SK-N-SH (cell line): Measurements from ENCODE around the gene REC114. TPM values are rescaled to one million over a fixed set of nuclear protein-coding genes. Genes with fewer than 3 reads are reported as not detected.

Experiments used
- CTCF ChIA-PET: fragments of 300-600, 350-600 bp; formaldehyde crosslinking; extraction: SDS; loops from one replicate; lab custom pipeline; 2021; lab: Yijun Ruan, JAX
- POLR2A ChIA-PET: fragments of 350-600 bp; sonication (Branson Sonifier 250); formaldehyde crosslinking; extraction: SDS; loops from one replicate; lab custom pipeline; 2020; ENCODE audit warnings: antibody characterized with exemption, inconsistent platforms; lab: Yijun Ruan, JAX
- DNase-seq: peaks from one replicate; pipeline ENCODE4 v3.0.0; 2012
- H2AFZ ChIP-seq: fragments of 200-600 bp; sonication (generic); 2 replicates; pipeline ENCODE4 v1.8.1; 2016; ENCODE audit warnings: antibody characterized with exemption, mild to moderate bottlenecking, low read depth
- H3F3A ChIP-seq: fragments of 200-600 bp; sonication (generic); replicated peaks from 2 replicates; pipeline ENCODE3; 2016; ENCODE audit warnings: antibody characterized with exemption, mild to moderate bottlenecking; ENCODE audit not compliant: insufficient read depth
- H3K27ac ChIP-seq, 2 experiments: fragments of 200-500 bp in 1 of 2; fragments of 200-600 bp in 1 of 2; sonication (Bioruptor generic) in 1 of 2; sonication (generic), shearing (Covaris generic) in 1 of 2; 2 replicates each; pipeline versions ENCODE4 v1.5.1 to v1.6.1; 2014 to 2016; ENCODE audit warnings: low read depth in 2 of 2, inconsistent platforms in 1 of 2, low read length in 1 of 2, mild to moderate bottlenecking in 1 of 2, mixed read lengths in 1 of 2
- H3K27me3 ChIP-seq: fragments of 200-600 bp; sonication (generic), shearing (Covaris generic); 2 replicates; pipeline ENCODE4 v1.6.1; 2016; ENCODE audit warnings: mixed run types; ENCODE audit not compliant: insufficient read depth
- H3K36me3 ChIP-seq, 2 experiments: fragments of 200-500 bp in 1 of 2; fragments of 200-600 bp in 1 of 2; sonication (Bioruptor generic) in 1 of 2; sonication (generic) in 1 of 2; replicated peaks in 1 of 2; 2 replicates each; pipeline versions ENCODE3 to v1.5.1; 2014 to 2016; ENCODE audit warnings: low read length in 1 of 2, mild to moderate bottlenecking in 1 of 2; ENCODE audit not compliant: insufficient read depth in 2 of 2, control insufficient read depth in 1 of 2
- H3K4me1 ChIP-seq, 2 experiments: fragments of 200-500 bp in 1 of 2; fragments of 200-600 bp in 1 of 2; sonication (Bioruptor generic) in 1 of 2; sonication (generic), shearing (Covaris generic) in 1 of 2; 2 replicates each; pipeline versions ENCODE4 v1.5.1 to v1.6.1; 2014 to 2016; ENCODE audit warnings: low read depth in 1 of 2, low read length in 1 of 2, mixed run types in 1 of 2; ENCODE audit not compliant: insufficient read depth in 2 of 2, control insufficient read depth in 1 of 2
- H3K4me2 ChIP-seq: fragments of 200-600 bp; sonication (generic), shearing (Covaris generic); 2 replicates; pipeline ENCODE4 v1.6.1; 2017; ENCODE audit warnings: mixed run types
- H3K4me3 ChIP-seq, 2 experiments: fragments of 200-500 bp in 1 of 2; fragments of 200-600 bp in 1 of 2; sonication (Bioruptor generic) in 1 of 2; sonication (generic), shearing (Covaris generic) in 1 of 2; 2 replicates each; pipeline versions ENCODE4 v1.5.1 to v1.8.1; 2014 to 2016; ENCODE audit warnings: low read depth in 2 of 2, inconsistent platforms in 1 of 2, low read length in 1 of 2, mild to moderate bottlenecking in 1 of 2, mixed read lengths in 1 of 2, moderate library complexity in 1 of 2
- H3K79me2 ChIP-seq: fragments of 200-600 bp; sonication (generic); 2 replicates; pipeline ENCODE4 v1.8.1; 2017; ENCODE audit warnings: mild to moderate bottlenecking; ENCODE audit not compliant: insufficient read depth
- H3K9ac ChIP-seq: fragments of 200-600 bp; sonication (generic); 2 replicates; pipeline ENCODE4 v1.6.1; 2017; ENCODE audit warnings: mixed run types
- H3K9me2 ChIP-seq: fragments of 200-600 bp; sonication (generic); 2 replicates; pipeline ENCODE4 v1.6.1; 2017; ENCODE audit warnings: mixed run types
- H3K9me3 ChIP-seq: fragments of 200-600 bp; sonication (generic); 2 replicates; pipeline ENCODE4 v1.6.1; 2017; ENCODE audit warnings: mixed run types, mild to moderate bottlenecking, moderate library complexity
- H4K20me1 ChIP-seq: fragments of 200-600 bp; sonication (generic); 2 replicates; pipeline ENCODE4 v1.6.1; 2017; ENCODE audit warnings: mild to moderate bottlenecking, mixed run types; ENCODE audit not compliant: insufficient read depth
- EP300 ChIP-seq, 2 experiments: IDR thresholded peaks; 2 replicates each; pipeline versions ENCODE4 v1.4.0 to v1.6.1; 2012; ENCODE audit warnings: borderline replicate concordance in 1 of 2, low read depth in 1 of 2, low read length in 1 of 2
- EZH2phosphoT487 ChIP-seq: fragments of 200-600 bp; sonication (generic); IDR thresholded peaks from 2 replicates; pipeline ENCODE4 v1.6.1; 2017; ENCODE audit warnings: low read depth, mixed run types, mild to moderate bottlenecking, antibody characterized with exemption, moderate library complexity, borderline replicate concordance
- FOXM1 ChIP-seq: IDR thresholded peaks from 2 replicates; pipeline ENCODE4 v1.4.0; 2012; ENCODE audit warnings: low read depth, mild to moderate bottlenecking
- MAX ChIP-seq: IDR thresholded peaks from 2 replicates; pipeline ENCODE4 v1.4.0; 2012; ENCODE audit warnings: low read depth
- MXI1 ChIP-seq: IDR thresholded peaks from 2 replicates; pipeline ENCODE4 v1.6.1; 2012; ENCODE audit warnings: mild to moderate bottlenecking, low read depth, low read length, improper control_type of control experiment
- NRF1 ChIP-seq: IDR thresholded peaks from 2 replicates; pipeline ENCODE4 v1.6.1; 2012; ENCODE audit warnings: low read depth, mild to moderate bottlenecking, low read length
- TCF12 ChIP-seq: IDR thresholded peaks from 2 replicates; pipeline ENCODE4 v1.4.0; 2012
- YY1 ChIP-seq: IDR thresholded peaks from 2 replicates; pipeline ENCODE4 v1.4.0; 2012; ENCODE audit warnings: low read depth, mild to moderate bottlenecking
- WGBS: methylation state at CpG from one replicate; pipeline ENCODE4 v1.1.6; 2017; ENCODE audit warnings: low lambda C conversion rate; 5-methylcytosine and 5-hydroxymethylcytosine counted together
- polyA plus RNA-seq, 3 experiments: library from polyadenylated mRNA; depleted of rRNA; stranded (reverse); fragments of >200 nt; gene quantifications; 2 replicates each; pipeline ENCODE4 v1.2.3, GENCODE V29; 2012
- TF ChIP-seq, protein P1 (sequence below): fragments of 200-600 bp; sonication (generic); IDR thresholded peaks from 2 replicates; pipeline ENCODE4 v1.6.1; 2017; ENCODE audit warnings: antibody characterized with exemption, mild to moderate bottlenecking, moderate library complexity
- TF ChIP-seq, protein P2 (sequence below): IDR thresholded peaks from 2 replicates; pipeline ENCODE4 v1.4.0; 2012; ENCODE audit warnings: low read depth, borderline replicate concordance

Gene REC114
- polyA plus RNA-seq, 1 of the 3 experiments (the other 2 are of a cell fraction): not detected

DNA sequence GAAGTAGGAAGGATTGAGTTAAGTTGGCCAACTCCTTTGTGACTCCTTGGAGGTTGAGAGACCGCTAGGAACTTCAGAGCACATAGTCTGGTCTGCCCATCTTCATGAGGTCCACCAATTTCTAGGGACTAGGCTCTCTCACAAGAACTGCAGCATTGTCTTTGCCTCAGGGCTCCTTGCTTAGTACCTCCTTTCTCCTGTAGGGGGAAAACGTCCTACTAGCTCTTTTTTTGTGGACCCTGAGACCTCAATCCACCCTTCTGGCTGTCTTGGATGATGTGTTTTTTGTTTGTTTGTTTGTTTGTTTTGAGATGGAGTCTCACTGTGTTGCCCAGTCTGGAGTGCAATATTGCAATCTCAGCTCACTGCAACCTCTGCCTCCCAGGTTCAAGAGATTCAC, 21.6 kb downstream of the REC114 start:
- no peak overlapping the region for H3K27ac ChIP-seq
- no peak overlapping the region for H3K4me3 ChIP-seq
- no peak overlapping the region for H3K4me2 ChIP-seq
- no peak overlapping the region for H2AFZ ChIP-seq
- no peaks in the 10 kb centered on the region for H4K20me1 ChIP-seq
- ChIA-PET POLR2A (no interaction called here), CTCF (interaction anchor here (1.1 to 1.3 kb wide), 2 partner anchors 96 to 235 kb away, joined by 3 to 5 read pairs; no protein-coding TSS in a partner anchor)
- no peaks in the 10 kb centered on the region for H3K4me1 ChIP-seq
- no peak for DNase-seq
- no peaks in the 10 kb centered on the region; the same call in 1 of the 2 replicates for H3K27me3 ChIP-seq
- no peaks in the 10 kb centered on the region for H3K9me3 ChIP-seq
- TF ChIP-seq, protein P1, sequence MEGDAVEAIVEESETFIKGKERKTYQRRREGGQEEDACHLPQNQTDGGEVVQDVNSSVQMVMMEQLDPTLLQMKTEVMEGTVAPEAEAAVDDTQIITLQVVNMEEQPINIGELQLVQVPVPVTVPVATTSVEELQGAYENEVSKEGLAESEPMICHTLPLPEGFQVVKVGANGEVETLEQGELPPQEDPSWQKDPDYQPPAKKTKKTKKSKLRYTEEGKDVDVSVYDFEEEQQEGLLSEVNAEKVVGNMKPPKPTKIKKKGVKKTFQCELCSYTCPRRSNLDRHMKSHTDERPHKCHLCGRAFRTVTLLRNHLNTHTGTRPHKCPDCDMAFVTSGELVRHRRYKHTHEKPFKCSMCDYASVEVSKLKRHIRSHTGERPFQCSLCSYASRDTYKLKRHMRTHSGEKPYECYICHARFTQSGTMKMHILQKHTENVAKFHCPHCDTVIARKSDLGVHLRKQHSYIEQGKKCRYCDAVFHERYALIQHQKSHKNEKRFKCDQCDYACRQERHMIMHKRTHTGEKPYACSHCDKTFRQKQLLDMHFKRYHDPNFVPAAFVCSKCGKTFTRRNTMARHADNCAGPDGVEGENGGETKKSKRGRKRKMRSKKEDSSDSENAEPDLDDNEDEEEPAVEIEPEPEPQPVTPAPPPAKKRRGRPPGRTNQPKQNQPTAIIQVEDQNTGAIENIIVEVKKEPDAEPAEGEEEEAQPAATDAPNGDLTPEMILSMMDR: peak; percentile 26; the same call in 1 of the 2 replicates
- TF ChIP-seq, protein P2, sequence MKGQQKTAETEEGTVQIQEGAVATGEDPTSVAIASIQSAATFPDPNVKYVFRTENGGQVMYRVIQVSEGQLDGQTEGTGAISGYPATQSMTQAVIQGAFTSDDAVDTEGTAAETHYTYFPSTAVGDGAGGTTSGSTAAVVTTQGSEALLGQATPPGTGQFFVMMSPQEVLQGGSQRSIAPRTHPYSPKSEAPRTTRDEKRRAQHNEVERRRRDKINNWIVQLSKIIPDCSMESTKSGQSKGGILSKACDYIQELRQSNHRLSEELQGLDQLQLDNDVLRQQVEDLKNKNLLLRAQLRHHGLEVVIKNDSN: no peak
- TF ChIP-seq EP300 (IDR thresholded peaks at IDR 0.05; ENCODE audit: borderline replicate concordance in 1 of 2, low read depth in 1 of 2, low read length in 1 of 2) (no peak), YY1 (no peak), MXI1 (no peak), FOXM1 (no peak), EZH2phosphoT487 (no peak), MAX (no peak), NRF1 (no peak)
- H3K79me2 ChIP-seq: no peaks in the 10 kb centered on the region
- WGBS: 0% methylated on average over 2 of the region's 2 CpGs
- no peaks in the 10 kb centered on the region for H3K9me2 ChIP-seq
- no peaks in the 10 kb centered on the region for H3K36me3 ChIP-seq
- no peak overlapping the region for H3K9ac ChIP-seq
- H3F3A ChIP-seq: no peaks in the 10 kb centered on the region

GRCh38 chr15:73467758-73468157, 24.8 kb downstream of the REC114 start:
- Histone ChIP-seq H3K9me3 (no peaks in the 10 kb centered on the region), H3K4me3 (no peak overlapping the region), H3K79me2 (no peaks in the 10 kb centered on the region), H3K27ac (no peak overlapping the region), H2AFZ (no peak overlapping the region), H3K9me2 (no peaks in the 10 kb centered on the region), H3F3A (no peaks in the 10 kb centered on the region), H3K27me3 (no peaks in the 10 kb centered on the region; the same call in 1 of the 2 replicates), H3K4me1 (no peaks in the 10 kb centered on the region), H3K9ac (no peak overlapping the region), H4K20me1 (no peaks in the 10 kb centered on the region), H3K36me3 (no peaks in the 10 kb centered on the region), H3K4me2 (no peak overlapping the region)
- CTCF ChIA-PET: no interaction called here
- DNase-seq: no peak
- whole genome bisulfite sequencing: 38% methylated on average over 3 of the region's 3 CpGs
- TF ChIP-seq MXI1: no peak
- no peak for TF ChIP-seq TCF12
- POLR2A ChIA-PET: no interaction called here
